ENCODE measurements around the gene TENM4. TPM values are rescaled to one million over a fixed set of nuclear protein-coding genes. Genes with fewer than 3 reads are reported as not detected.
"Not testable (repeated sequence)": the region's sequence is repeated elsewhere in the genome, so short reads cannot be mapped to it uniquely, and the experiment has no call there.

TENM4 gene
- total RNA-seq, 1 donor from 2014 or later, result 3.8 TPM

DNA sequence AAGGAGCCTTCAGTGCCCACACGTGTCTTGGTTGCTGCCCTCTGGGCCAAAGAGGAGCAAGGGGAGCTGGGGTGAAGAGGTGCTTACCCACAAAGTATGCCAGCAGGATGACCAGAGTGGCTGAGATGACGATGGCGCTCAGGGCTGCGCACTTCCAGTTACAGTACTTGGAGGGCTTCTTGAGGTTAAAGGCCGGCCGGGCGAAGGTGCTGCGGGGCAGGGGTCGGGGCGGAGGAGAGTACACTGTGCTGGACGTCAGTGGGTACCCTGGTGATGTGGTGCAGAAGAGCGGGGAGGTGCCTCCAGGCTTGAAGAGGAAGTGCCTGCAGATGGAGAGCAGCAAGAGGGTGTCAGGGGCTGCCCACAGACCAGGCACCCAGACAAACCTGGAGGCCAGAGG lies 551.1 kb downstream of the TENM4 start:
- no peak for TF ChIP-seq CTCF (IDR thresholded peaks at IDR 0.05)
- DNase-seq (ENCODE audit: low spot score), result no peak
- Mint-ChIP-seq H3K27ac (ENCODE audit: unreplicated experiment) (no peak overlapping the region), H3K4me3 (ENCODE audit: unreplicated experiment) (no peak overlapping the region), H3K9me3 (ENCODE audit: low read depth) (no peaks in the 10 kb centered on the region), H3K27me3 (ENCODE audit: low read depth) (no peaks in the 10 kb centered on the region), H3K36me3 (ENCODE audit: low read depth) (no peaks in the 10 kb centered on the region), H3K4me1 (ENCODE audit: low read depth) (no peaks in the 10 kb centered on the region)

DNA sequence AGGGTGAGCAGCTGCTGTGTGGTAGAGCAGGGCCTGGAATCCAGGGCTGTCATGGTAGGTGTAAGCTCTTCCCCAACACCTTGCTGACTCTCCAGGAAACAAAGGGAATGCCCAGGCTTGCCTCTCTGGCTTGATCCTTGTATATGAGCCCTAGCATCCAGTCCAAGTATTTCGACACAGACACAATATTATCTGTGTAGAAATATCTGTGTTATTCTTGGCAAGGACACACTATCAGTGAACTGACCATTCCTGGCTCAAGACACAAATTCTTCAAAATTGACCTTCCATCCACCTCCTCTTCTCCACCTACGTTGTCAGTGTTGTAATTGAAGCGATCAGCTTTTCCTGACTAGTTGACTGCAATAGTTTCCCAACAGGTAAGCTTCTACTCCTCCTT lies 554.2 kb downstream of the TENM4 start:
- Mint-ChIP-seq H3K9me3 (ENCODE audit: low read depth) (no peaks in the 10 kb centered on the region), H3K4me3 (ENCODE audit: unreplicated experiment) (no peak overlapping the region), H3K27ac (ENCODE audit: unreplicated experiment) (no peak overlapping the region), H3K4me1 (ENCODE audit: low read depth) (no peaks in the 10 kb centered on the region), H3K27me3 (ENCODE audit: low read depth) (no peaks in the 10 kb centered on the region), H3K36me3 (ENCODE audit: low read depth) (no peaks in the 10 kb centered on the region)
- no peak for TF ChIP-seq CTCF (IDR thresholded peaks at IDR 0.05)
- no peak for DNase-seq (ENCODE audit: low spot score)

DNA sequence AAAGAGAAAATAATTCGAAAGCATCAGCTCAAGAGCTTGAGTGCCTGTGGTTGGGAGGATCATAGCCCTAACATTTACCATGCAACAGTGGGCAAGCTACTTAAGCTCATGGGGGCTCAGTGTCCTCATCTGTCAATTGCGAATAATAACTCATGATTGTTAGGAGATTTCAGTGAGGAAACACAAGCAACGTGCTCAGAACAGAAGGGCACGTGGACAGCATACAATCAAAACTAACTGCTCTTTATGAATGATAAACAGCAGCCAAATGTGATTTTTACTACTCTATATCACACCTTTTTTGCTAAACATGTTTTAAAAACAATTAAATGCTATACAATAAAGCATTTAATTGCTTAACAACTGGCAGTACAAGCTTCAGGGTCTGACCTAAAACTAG lies 556.1 kb downstream of the TENM4 start:
- Mint-ChIP-seq H3K36me3 (ENCODE audit: low read depth) (peaks cover 2% of the 10 kb centered on the region), H3K9me3 (ENCODE audit: low read depth) (no peaks in the 10 kb centered on the region), H3K27me3 (ENCODE audit: low read depth) (no peaks in the 10 kb centered on the region), H3K4me3 (ENCODE audit: unreplicated experiment) (no peak overlapping the region), H3K27ac (ENCODE audit: unreplicated experiment) (no peak overlapping the region), H3K4me1 (ENCODE audit: low read depth) (no peaks in the 10 kb centered on the region)
- no peak for TF ChIP-seq CTCF (IDR thresholded peaks at IDR 0.05)
- DNase-seq (ENCODE audit: low spot score), result no peak

DNA sequence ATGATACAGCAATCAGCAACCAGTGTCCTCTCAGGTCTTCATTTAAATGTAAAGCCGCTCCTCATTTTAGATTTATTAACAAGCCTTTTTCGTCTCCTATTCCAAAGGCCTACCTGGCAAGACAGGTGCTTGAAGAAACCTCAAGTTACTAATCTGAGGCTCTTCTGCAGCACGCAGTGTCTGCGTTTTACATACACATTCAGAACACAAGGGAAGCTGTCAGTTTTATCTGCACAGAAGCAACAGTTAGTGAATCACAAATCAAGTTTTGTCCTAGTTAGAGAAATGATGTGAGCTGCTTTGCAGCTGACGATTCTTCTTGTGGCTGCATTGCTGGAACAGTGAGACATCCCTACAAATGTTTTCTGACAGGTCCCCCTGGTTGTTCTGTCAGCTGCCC lies 557.3 kb downstream of the TENM4 start:
- no peaks in the 10 kb centered on the region for H3K27me3 Mint-ChIP-seq (ENCODE audit: low read depth)
- no peak overlapping the region for H3K27ac Mint-ChIP-seq (ENCODE audit: unreplicated experiment)
- no peak for TF ChIP-seq CTCF (IDR thresholded peaks at IDR 0.05)
- H3K9me3 Mint-ChIP-seq (ENCODE audit: low read depth), result peaks cover 3% of the 10 kb centered on the region
- H3K4me3 Mint-ChIP-seq (ENCODE audit: unreplicated experiment), result no peak overlapping the region
- no peaks in the 10 kb centered on the region for H3K4me1 Mint-ChIP-seq (ENCODE audit: low read depth)
- H3K36me3 Mint-ChIP-seq (ENCODE audit: low read depth), result peaks cover 6% of the 10 kb centered on the region
- DNase-seq (ENCODE audit: low spot score), result no peak

GRCh38 chr11:78879094-78879980 lies 561.5 kb downstream of the TENM4 start:
- H3K4me3 Mint-ChIP-seq (ENCODE audit: unreplicated experiment); H3K9me3 Mint-ChIP-seq (ENCODE audit: low read depth); H3K36me3 Mint-ChIP-seq (ENCODE audit: low read depth); H3K27me3 Mint-ChIP-seq (ENCODE audit: low read depth); H3K4me1 Mint-ChIP-seq (ENCODE audit: low read depth); H3K27ac Mint-ChIP-seq (ENCODE audit: unreplicated experiment); DNase-seq (ENCODE audit: low spot score): not testable (repeated sequence)

- Mint-ChIP-seq H3K4me3 (ENCODE audit: unreplicated experiment) (no peak overlapping the region), H3K4me1 (ENCODE audit: low read depth) (no peaks in the 10 kb centered on the region), H3K27me3 (ENCODE audit: low read depth) (no peaks in the 10 kb centered on the region), H3K9me3 (ENCODE audit: low read depth) (peaks cover 3% of the 10 kb centered on the region), H3K36me3 (ENCODE audit: low read depth) (peaks cover 6% of the 10 kb centered on the region), H3K27ac (ENCODE audit: unreplicated experiment) (no peak overlapping the region)
- DNase-seq (ENCODE audit: low spot score), result no peak
- TF ChIP-seq CTCF (IDR thresholded peaks at IDR 0.05), result no peak
These were observed 562.2 kb downstream of the TENM4 start for GRCh38 chr11:78878631-78879030.

Measured in chondrocyte (in vitro differentiated cells).